PC-3 (cell line): ENCODE data around the gene EFNB3.

Experiments
- EZH2phosphoT487 ChIP-seq: fragments of 300-600 bp; sonication (generic); IDR thresholded peaks from 2 replicates; pipeline ENCODE4 v1.6.1; 2018; ENCODE audit warnings: mild to moderate bottlenecking, antibody characterized with exemption, low read length, borderline replicate concordance
- TF ChIP-seq, protein P1 (sequence below): fragments of 300-600 bp; sonication (generic); conservative IDR thresholded peaks from 2 replicates; pipeline ENCODE4 v1.5.1; 2017; ENCODE audit warnings: antibody characterized with exemption, low read depth, mild to moderate bottlenecking, low read length

DNA sequence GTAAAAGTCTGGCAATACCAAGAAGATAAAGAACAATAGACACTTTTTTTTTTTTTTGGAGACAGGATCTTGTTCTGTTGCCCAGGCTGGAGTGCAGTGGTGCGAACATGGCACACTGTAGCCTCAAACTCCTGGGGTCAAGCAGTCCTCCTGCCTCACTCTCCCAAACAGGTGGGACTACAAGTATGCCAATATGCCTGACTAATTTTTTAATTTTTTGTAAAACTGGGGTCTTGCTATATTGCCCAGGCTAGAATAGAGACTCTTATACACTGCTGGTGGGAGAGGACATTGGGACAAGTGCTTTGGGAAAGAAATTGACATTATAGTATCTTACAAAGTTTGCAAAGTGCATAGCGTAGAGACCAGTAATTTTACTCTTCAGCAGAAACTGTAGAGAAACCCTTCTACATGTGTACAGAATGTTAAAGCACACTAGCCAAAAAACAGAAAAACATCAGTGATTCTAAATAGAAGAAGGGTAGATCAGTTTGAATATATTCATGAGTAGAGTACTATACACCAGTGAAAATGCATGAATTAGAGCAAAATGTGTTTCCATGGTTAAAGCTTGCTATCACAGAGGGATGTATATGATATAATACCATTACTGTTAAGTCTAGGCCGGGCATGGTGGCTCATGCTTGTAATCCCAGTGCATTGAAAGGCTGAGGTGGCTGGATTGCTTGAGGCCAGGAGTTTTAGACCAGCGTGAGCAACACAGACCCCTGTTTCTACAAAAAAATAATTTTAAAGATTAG lies 7.0 kb upstream of the EFNB3 start:
- TF ChIP-seq, protein P1, sequence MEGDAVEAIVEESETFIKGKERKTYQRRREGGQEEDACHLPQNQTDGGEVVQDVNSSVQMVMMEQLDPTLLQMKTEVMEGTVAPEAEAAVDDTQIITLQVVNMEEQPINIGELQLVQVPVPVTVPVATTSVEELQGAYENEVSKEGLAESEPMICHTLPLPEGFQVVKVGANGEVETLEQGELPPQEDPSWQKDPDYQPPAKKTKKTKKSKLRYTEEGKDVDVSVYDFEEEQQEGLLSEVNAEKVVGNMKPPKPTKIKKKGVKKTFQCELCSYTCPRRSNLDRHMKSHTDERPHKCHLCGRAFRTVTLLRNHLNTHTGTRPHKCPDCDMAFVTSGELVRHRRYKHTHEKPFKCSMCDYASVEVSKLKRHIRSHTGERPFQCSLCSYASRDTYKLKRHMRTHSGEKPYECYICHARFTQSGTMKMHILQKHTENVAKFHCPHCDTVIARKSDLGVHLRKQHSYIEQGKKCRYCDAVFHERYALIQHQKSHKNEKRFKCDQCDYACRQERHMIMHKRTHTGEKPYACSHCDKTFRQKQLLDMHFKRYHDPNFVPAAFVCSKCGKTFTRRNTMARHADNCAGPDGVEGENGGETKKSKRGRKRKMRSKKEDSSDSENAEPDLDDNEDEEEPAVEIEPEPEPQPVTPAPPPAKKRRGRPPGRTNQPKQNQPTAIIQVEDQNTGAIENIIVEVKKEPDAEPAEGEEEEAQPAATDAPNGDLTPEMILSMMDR, result no peak
- TF ChIP-seq EZH2phosphoT487, result no peak
